ENCODE results near the gene MIEF2.

The MIEF2 gene

GRCh38 chr17:18235743-18236256, 24.7 kb upstream of the MIEF2 start:
- FAIRE-seq = no peak

- no peak for FAIRE-seq
Measured at GRCh38 chr17:18236494-18236893, 24.0 kb upstream of the MIEF2 start.

DNA sequence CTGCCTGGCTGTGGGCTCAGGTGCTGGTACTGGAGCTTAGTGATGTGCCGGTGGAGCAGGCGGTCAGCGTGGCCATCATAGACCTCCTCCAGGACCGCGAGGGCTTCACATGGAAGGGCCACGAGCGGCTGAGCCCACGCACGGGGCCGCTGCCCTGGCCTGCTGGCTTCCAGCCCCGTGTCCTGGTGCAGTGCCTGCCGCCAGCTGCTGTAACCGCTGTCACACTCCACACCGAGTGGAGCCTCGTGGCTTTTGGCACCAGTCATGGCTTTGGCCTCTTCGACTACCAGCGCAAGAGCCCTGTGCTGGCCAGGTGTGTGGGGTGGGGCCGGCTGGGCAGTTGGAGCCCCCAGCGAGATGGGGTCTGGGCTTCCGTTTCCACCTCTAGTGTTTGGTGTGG, 23.0 kb upstream of the MIEF2 start:
- no peak for FAIRE-seq

GRCh38 chr17:18238299-18238698, 22.2 kb upstream of the MIEF2 start:
- FAIRE-seq = no peak

- no peak for FAIRE-seq
Measured at GRCh38 chr17:18240449-18240848, 20.0 kb upstream of the MIEF2 start.

- no peak for FAIRE-seq
Measured at GRCh38 chr17:18241229-18241871, 19.1 kb upstream of the MIEF2 start.

DNA sequence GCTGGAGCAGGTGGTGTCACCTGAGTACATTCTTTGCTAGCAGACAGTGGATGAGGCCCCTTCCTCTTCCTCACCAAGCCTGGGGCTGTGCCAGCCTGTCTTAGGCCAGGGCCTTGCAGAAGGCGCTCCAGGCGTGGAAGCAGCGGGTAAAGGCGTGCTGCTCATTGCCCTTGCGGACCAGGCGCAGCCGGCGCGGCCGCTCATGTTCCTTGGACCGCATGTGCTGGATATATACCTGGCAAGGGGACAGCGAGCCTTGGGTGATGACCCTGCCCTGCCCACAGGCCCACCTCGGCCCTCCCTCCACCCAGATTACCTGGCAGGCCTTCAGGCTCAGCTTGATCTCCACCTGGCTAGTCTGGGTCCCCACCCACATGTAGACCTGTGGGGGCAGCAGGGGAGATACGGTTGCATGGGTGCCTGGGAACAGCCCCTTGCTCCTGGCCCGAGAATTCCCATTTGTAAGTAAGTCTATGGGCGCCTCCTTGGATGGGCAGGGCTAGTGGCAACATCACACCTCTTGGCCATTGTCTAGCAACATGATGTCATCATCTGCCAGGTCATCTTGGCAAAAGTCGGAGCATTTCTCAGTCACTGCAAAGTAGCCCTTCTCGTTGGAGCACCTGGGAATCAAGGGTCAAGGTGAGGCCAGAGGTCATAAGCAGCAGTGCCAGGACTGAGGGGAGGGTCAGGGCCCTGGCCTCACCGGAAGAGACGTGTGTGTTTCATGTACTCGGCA, 15.3 kb upstream of the MIEF2 start:
- FAIRE-seq = no peak

- no peak for FAIRE-seq
Measured at GRCh38 chr17:18246109-18246725, 14.2 kb upstream of the MIEF2 start.

DNA sequence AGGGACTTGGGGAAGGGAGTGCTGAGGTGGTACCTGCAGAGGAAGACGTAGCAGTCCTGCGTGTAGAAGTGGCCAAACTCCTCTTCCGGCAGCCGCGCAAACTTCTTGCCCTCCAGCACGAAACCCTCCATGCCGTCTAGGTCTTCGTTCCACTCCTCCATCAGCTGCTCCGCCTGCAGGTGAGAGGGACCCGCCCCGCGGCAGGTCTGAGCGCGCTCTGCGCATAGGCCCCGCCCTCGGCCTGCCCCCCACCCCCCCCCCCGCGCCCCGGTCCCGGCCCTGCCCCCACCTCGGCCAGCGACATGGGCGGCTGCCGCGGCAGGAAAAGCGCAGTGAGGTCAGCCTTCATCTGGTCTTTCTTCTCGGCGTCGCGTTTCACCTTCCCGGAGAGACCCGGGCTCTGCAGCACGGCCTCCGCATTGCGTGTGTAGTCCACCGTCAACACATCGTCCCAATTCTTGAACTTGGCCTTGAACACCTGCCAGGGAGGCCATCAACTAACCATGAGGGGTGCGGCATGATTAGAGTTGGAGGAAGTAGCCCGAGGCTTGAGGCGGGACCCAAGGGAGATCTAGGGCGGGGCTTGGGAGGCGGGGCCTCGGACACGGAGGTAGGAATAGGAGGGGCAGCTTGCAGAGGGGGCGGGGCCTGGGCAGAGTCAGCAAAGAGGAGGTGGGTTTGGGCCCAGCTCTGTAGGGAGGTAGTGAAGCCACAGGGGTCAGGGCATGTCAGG, 13.4 kb upstream of the MIEF2 start:
- FAIRE-seq = no peak

- no peak for FAIRE-seq
Measured at GRCh38 chr17:18247613-18248001, 12.9 kb upstream of the MIEF2 start.

- no peak for FAIRE-seq
Measured at GRCh38 chr17:18248300-18248731, 12.1 kb upstream of the MIEF2 start.

- no peak for FAIRE-seq
Measured at GRCh38 chr17:18248811-18249210, 11.7 kb upstream of the MIEF2 start.

DNA sequence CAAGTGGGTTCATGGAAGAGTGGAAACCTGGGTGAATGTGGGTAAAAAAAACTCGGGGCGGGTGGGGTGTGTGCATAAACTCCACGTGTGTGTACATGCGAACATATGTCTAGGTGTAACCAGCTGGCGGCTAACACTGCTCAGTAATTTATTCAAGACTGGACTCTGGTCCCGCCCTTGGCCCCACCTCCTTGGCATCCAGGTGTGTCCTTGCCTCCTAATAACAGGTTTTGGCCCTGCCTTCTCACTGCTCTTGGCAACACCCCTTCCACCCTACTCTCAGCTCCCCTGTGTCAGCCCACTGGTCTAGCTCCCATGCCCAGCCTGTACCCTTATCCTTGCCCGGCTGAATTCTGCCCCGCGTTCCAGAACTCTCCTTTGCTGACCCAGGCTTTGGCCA, 10.2 kb upstream of the MIEF2 start:
- FAIRE-seq = no peak

- no peak for FAIRE-seq
Measured at GRCh38 chr17:18250708-18251107, 9.8 kb upstream of the MIEF2 start.

GRCh38 chr17:18251204-18251603, 9.3 kb upstream of the MIEF2 start:
- no peak for FAIRE-seq

DNA sequence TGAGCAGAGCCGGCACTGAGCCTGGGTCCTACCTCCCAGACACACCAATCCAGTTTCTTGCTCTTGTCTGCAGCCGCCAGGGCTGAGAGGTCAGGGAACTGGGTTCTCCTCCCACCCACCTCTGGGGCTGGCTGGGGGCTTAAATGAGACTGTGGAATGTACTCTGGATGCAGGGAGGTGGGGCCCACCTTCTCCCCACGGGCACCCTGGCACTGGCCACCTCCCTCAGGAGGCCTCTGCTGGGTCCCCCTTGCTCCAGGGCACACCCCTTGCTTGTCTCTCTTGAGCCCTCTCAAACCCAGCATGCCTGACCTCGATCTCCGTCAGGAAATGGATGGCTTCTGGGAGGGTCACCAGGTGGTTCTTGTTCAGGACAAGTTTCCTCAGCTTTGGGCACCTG, 8.3 kb upstream of the MIEF2 start:
- FAIRE-seq = no peak

- no peak for FAIRE-seq
Measured at GRCh38 chr17:18253187-18253884, 7.1 kb upstream of the MIEF2 start.

DNA sequence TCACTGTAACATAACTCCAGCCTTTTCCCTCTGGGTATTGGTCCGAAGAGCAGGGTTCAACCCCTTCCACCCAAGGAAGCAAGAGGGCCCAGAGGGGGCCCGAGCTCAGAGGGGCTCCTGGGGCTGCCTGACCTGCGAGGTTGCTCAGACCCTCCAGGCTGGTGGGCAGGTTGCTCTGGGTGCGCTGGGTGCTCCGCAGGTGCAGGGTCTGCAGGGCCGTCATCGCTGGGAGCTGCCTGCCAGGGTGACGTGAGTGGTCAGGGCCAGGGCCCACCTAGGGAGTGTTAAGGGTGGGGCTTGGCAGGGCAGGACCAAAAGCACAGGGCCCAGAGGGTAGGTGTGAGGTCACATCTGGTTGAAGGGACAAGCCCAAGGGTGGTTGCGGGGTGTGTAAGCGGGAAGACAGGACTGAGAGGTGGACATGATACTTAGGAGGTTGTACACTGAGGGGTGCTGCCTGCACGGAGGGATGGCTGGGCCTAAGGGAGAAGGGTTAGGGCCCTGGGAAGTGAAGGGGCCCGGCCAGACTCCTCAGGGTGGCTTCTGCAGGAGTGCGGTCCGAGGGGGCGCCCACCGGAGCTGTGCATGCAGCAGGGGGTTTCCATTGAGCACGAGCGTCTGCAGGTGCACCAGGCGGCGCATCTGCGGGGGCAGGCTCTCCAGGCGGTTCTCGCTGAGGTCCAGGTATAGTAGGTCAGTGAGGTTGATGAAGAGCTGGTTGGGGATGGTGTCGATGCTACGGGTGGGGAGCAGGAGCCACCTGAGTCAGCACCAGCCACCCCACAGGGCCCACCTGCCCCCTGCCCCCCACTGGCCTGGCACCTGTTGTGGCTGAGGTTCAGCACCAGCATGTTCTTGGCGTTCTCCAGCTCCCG, 6.3 kb upstream of the MIEF2 start:
- no peak for FAIRE-seq

DNA sequence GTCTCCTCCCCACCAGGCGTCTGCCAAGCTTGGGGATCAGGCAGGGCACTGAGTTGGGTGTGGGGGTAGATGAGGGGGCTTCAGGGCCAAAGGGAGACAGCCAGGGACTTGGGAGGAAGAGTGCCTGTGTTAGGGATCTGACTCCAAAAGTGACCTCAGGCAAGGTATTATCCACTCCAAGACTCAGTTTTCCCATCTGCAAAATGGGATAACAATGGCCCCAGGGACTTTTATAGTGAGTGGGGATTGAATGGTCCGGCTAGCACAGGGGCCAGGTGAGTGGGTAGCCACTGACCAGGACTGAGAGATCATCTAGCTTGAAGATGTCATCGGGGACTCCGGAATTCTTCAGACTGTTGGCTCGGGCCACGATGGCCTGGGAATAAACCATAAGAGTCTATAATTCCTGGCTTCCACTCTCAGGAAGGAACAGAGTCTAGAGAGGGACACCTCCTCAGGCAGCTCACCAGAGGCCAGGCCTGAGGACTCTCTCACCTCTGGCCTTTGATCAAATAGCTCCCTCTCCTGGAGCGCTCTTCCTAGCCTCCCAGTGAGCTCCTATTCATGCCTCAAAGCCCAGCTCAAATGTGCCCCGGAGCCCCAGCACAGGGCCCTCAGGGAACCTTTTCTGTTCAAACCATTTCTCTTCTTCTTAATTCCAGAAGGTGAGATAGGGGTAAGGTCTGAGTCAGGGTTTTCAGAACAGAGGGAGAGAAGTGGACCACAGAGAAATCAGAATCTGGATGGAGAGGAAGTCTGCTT, 5.4 kb upstream of the MIEF2 start:
- FAIRE-seq = no peak

GRCh38 chr17:18256351-18256750, 4.1 kb upstream of the MIEF2 start:
- FAIRE-seq = no peak

DNA sequence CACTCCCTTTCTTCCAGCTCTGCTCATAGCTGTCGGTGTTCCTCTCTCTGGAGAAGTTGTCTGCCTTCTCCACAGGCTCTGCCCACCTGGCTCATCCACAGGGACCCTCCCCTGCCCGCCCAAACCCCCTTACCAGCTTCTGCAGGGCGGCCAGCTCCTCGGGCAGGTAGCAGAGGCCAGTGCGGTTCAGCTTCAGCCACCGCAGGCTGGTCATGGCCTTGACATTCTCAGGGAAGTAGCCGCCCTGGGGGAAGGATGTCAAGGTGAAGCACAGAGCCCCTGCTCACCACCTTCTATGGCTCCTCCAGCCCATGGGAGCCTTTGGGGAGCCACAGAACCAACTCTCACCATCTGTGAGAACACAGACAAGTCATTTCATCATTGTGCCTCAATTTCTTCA, 3.7 kb upstream of the MIEF2 start:
- FAIRE-seq = no peak

All from TTC549 (cell line).